ENCODE data around the gene RAB31. TPM values are rescaled to one million over a fixed set of nuclear protein-coding genes. Genes with fewer than 3 reads are reported as not detected.

The RAB31 gene
- total RNA-seq, 1 experiment from 2014 or later = 118 TPM

GRCh38 chr18:9867071-9867594, 159.0 kb downstream of the RAB31 start:
- intact Hi-C loops (cut with micrococcal nuclease; ENCODE audit: unreplicated experiment) (no loop called here), in situ Hi-C loops (cut with HindIII; ENCODE audit: low pct_unique_long_range_greater_than_20kb, low sequenced_read_pairs) (no loop called here)
- no peak overlapping the region for H3K4me3 ChIP-seq (ENCODE audit: low read depth in 2 of 2, low read length in 2 of 2)
- CTCF ChIA-PET = no interaction called here
- H3K27ac ChIP-seq (ENCODE audit: low read length) = 0 out of 2 replicates have a peak overlapping the region, but pooled peaks have one; percentile 6
- no peaks in the 10 kb centered on the region for H3K27me3 ChIP-seq (ENCODE audit: control insufficient read depth, insufficient read depth, low read length)
- DNase-seq (ENCODE audit: low read depth, low spot score) = no peak
- H3K9me3 ChIP-seq (ENCODE audit: control insufficient read depth, insufficient read depth, low read depth, low read length) = peaks cover 4% of the 10 kb centered on the region; the same call in 1 of the 2 replicates
- TF ChIP-seq POLR2AphosphoS5 (IDR thresholded peaks at IDR 0.05; ENCODE audit: low read depth, low read length) (no peak), SIN3A (IDR thresholded peaks at IDR 0.05; ENCODE audit: borderline replicate concordance, insufficient read depth, low read depth, low read length) (no peak), TCF7L2 (IDR thresholded peaks at IDR 0.05; ENCODE audit: low read depth, low read length) (no peak)
- TF ChIP-seq, protein P1, sequence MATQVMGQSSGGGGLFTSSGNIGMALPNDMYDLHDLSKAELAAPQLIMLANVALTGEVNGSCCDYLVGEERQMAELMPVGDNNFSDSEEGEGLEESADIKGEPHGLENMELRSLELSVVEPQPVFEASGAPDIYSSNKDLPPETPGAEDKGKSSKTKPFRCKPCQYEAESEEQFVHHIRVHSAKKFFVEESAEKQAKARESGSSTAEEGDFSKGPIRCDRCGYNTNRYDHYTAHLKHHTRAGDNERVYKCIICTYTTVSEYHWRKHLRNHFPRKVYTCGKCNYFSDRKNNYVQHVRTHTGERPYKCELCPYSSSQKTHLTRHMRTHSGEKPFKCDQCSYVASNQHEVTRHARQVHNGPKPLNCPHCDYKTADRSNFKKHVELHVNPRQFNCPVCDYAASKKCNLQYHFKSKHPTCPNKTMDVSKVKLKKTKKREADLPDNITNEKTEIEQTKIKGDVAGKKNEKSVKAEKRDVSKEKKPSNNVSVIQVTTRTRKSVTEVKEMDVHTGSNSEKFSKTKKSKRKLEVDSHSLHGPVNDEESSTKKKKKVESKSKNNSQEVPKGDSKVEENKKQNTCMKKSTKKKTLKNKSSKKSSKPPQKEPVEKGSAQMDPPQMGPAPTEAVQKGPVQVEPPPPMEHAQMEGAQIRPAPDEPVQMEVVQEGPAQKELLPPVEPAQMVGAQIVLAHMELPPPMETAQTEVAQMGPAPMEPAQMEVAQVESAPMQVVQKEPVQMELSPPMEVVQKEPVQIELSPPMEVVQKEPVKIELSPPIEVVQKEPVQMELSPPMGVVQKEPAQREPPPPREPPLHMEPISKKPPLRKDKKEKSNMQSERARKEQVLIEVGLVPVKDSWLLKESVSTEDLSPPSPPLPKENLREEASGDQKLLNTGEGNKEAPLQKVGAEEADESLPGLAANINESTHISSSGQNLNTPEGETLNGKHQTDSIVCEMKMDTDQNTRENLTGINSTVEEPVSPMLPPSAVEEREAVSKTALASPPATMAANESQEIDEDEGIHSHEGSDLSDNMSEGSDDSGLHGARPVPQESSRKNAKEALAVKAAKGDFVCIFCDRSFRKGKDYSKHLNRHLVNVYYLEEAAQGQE (IDR thresholded peaks at IDR 0.05; ENCODE audit: insufficient read depth in 1 of 2, low read depth in 2 of 2, low read length in 1 of 2) = no peak
- TF ChIP-seq, protein P2, sequence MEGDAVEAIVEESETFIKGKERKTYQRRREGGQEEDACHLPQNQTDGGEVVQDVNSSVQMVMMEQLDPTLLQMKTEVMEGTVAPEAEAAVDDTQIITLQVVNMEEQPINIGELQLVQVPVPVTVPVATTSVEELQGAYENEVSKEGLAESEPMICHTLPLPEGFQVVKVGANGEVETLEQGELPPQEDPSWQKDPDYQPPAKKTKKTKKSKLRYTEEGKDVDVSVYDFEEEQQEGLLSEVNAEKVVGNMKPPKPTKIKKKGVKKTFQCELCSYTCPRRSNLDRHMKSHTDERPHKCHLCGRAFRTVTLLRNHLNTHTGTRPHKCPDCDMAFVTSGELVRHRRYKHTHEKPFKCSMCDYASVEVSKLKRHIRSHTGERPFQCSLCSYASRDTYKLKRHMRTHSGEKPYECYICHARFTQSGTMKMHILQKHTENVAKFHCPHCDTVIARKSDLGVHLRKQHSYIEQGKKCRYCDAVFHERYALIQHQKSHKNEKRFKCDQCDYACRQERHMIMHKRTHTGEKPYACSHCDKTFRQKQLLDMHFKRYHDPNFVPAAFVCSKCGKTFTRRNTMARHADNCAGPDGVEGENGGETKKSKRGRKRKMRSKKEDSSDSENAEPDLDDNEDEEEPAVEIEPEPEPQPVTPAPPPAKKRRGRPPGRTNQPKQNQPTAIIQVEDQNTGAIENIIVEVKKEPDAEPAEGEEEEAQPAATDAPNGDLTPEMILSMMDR (IDR thresholded peaks at IDR 0.05) = no peak
- no peaks in the 10 kb centered on the region for H3K36me3 ChIP-seq (ENCODE audit: control insufficient read depth, insufficient read depth, low read length)
- H3K4me1 ChIP-seq (ENCODE audit: control insufficient read depth, insufficient read depth, low read length) = peaks cover 27% of the 10 kb centered on the region
- POLR2A ChIA-PET = no interaction called here
- no peak for ATAC-seq
- no TSS peak for BruUV-seq (replicated peaks)

DNA sequence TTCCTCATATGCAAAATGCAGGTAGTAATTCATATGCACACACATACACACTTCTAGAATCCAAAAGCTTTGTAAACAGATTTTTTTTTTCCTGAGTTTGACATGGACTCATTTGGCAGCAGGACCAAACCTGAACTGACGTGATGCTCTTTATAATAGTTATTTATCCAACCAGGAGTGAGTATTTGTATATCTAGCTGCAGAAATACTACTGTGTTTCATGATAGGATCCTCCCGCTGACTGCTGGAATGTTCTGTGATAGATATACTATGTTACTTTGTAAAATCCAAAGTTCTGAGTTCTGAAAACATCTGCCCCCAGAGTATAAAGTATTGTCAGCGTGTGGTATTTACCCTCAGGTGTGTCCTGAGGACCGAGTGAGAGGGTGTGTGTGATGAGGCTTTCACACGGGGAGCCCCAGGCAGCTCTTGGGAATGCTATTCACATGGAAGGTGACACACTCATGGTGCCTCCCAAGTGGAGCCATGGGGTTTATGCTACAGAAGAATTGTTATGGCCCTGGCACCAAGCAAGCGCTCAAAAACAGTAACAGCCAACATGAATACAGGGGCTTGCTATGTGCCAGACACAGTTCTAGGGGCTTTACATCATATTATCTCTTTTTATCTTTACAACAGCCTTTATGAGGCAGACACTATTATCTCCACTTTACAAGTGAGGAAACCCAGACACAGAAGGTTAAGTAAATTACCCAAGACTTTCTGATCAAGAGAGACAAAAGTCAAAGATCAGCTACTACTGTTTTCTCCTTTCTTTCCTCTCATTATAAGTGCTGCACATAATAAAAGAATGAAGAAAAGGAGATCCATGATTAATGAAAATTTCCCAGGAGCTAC, 161.0 kb downstream of the RAB31 start:
- ChIA-PET CTCF (interaction anchor here (0.5 to 0.6 kb wide), 2 partner anchors 17 to 137 kb away, joined by 3 to 5 read pairs; no protein-coding TSS in a partner anchor), POLR2A (interaction anchor here (0.7 to 1.2 kb wide), 3 partner anchors 8 to 44 kb away, joined by 3 to 6 read pairs (median 3); partner anchors contain the start of gene VAPA)
- ATAC-seq = no peak
- peak overlapping the region; percentile 81 for H3K27ac ChIP-seq (ENCODE audit: low read length)
- no peaks in the 10 kb centered on the region for H3K36me3 ChIP-seq (ENCODE audit: control insufficient read depth, insufficient read depth, low read length)
- H3K4me3 ChIP-seq (ENCODE audit: low read depth in 2 of 2, low read length in 2 of 2) = no peak overlapping the region
- peaks cover 4% of the 10 kb centered on the region; the same call in 1 of the 2 replicates for H3K9me3 ChIP-seq (ENCODE audit: control insufficient read depth, insufficient read depth, low read depth, low read length)
- TF ChIP-seq, protein P2 (IDR thresholded peaks at IDR 0.05) = no peak
- H3K27me3 ChIP-seq (ENCODE audit: control insufficient read depth, insufficient read depth, low read length) = no peaks in the 10 kb centered on the region
- intact Hi-C loops (cut with micrococcal nuclease; ENCODE audit: unreplicated experiment) (no loop called here), in situ Hi-C loops (cut with HindIII; ENCODE audit: low pct_unique_long_range_greater_than_20kb, low sequenced_read_pairs) (no loop called here)
- H3K4me1 ChIP-seq (ENCODE audit: control insufficient read depth, insufficient read depth, low read length) = peaks cover 27% of the 10 kb centered on the region
- no TSS peak for BruUV-seq (replicated peaks)
- no peak for DNase-seq (ENCODE audit: low read depth, low spot score)
